Transverse colon (tissue), 4 donors: ENCODE data around the gene RNU5B-1. TPM values are rescaled to one million over a fixed set of nuclear protein-coding genes. Genes with fewer than 3 reads are reported as not detected.

Experiments used
- DNase-seq: peaks from one replicate; pipeline ENCODE4 v3.0.0-alpha.2; 2019
- H3K27ac ChIP-seq, 4 donors: fragments of 200-600 bp; sonication (generic); 2 replicates each; pipeline ENCODE4 v1.5.1; 2016 to 2018; ENCODE audit warnings: inconsistent platforms in 4 of 4
- H3K27me3 ChIP-seq: fragments of 200-600 bp; sonication (generic); 2 replicates; pipeline ENCODE4 v1.5.1; 2017; ENCODE audit warnings: inconsistent platforms
- H3K36me3 ChIP-seq, 4 donors: fragments of 200-600 bp; sonication (generic); 2 replicates each; pipeline ENCODE4 v1.5.1; 2017 to 2019; ENCODE audit warnings: inconsistent platforms in 4 of 4
- H3K4me1 ChIP-seq, 4 donors: fragments of 200-600 bp; sonication (generic); 2 replicates each; pipeline ENCODE4 v1.5.1; 2017 to 2020; ENCODE audit warnings: inconsistent platforms in 4 of 4
- H3K4me3 ChIP-seq, 4 donors: fragments of 200-600 bp; sonication (generic); 1 replicate in 1 of 4; 2 replicates in 3 of 4; pipeline versions ENCODE4 v1.5.1 to v1.6.1; 2017 to 2019; ENCODE audit warnings: inconsistent platforms in 4 of 4
- H3K9me3 ChIP-seq, 2 donors: fragments of 200-600 bp; sonication (generic); 2 replicates each; pipeline ENCODE4 v1.5.1; 2017 to 2019; ENCODE audit warnings: inconsistent platforms in 2 of 2
- CTCF ChIP-seq, 5 experiments: fragments of 200-600 bp in 3 of 5; fragments of 450-650 bp in 2 of 5; sonication (generic) in 3 of 5; IDR thresholded peaks; 1 replicate in 2 of 5; 2 replicates in 3 of 5; pipeline ENCODE4 v1.5.1; 2016 to 2017; ENCODE audit warnings: antibody characterized with exemption in 5 of 5, inconsistent platforms in 3 of 5, mild to moderate bottlenecking in 2 of 5, moderate library complexity in 1 of 5
- EP300 ChIP-seq: sonication (generic); formaldehyde crosslinking; IDR thresholded peaks from one replicate; pipeline ENCODE4 v1.6.1; 2017; ENCODE audit warnings: antibody characterized with exemption, low read depth
- POLR2A ChIP-seq: fragments of 450-650 bp; IDR thresholded peaks from one replicate; pipeline ENCODE4 v1.6.1; 2016; ENCODE audit warnings: antibody characterized with exemption, mild to moderate bottlenecking, moderate library complexity
- POLR2AphosphoS5 ChIP-seq, 3 donors: sonication (generic); formaldehyde crosslinking; IDR thresholded peaks; one replicate each; pipeline ENCODE4 v1.6.1; 2016; ENCODE audit warnings: antibody characterized with exemption in 3 of 3
- WGBS, 2 donors: methylation state at CpG; one replicate each; pipeline ENCODE4 v1.1.5; 2018; ENCODE audit warnings: low coverage in 1 of 2; 5-methylcytosine and 5-hydroxymethylcytosine counted together
- in situ Hi-C, 4 donors: fragments of 200-750 bp; cut with MboI; loops; one replicate each; pipeline versions ENCODE4 v1.15.0 to v1.15.1; 2017; ENCODE audit warnings: low sequenced_read_pairs in 3 of 4, low pct_ligation_motif_present in 1 of 4, low pct_unique_long_range_greater_than_20kb in 1 of 4
- intact Hi-C: fragments of 100-400 bp; cut with DNase I; formaldehyde crosslinking; loops from one replicate; pipeline ENCODE4 v1.15.1; 2023; ENCODE audit warnings: low total_unique reads
- total RNA-seq, 4 donors: library from RNA; depleted of rRNA; stranded (reverse); fragments of >200 nt; gene quantifications; one replicate each; pipeline ENCODE4 v1.1.0, GENCODE V29; 2016

RNU5B-1 gene
- total RNA-seq, 4 donors from 2014 or later = not detected

GRCh38 chr15:65335278-65336055, 31.0 kb downstream of the RNU5B-1 start:
- WGBS, 2 donors = 87 to 92% methylated on average over 5 to 19 of the region's 19 CpGs
- peaks cover 0 to 15% (median 8%) of the 10 kb centered on the region in 4 donors for H3K4me1 ChIP-seq
- H3K4me3 ChIP-seq = no peak overlapping the region
- in situ Hi-C loops (no loop called here), intact Hi-C loops (no loop called here)
- H3K27ac ChIP-seq = no peak overlapping the region
- no peak for DNase-seq
- no peak for TF ChIP-seq CTCF (IDR thresholded peaks at IDR 0.05)
- no peak for TF ChIP-seq POLR2A
- TF ChIP-seq EP300 = no peak
- no peak for TF ChIP-seq POLR2AphosphoS5 (IDR thresholded peaks at IDR 0.05)
- H3K9me3 ChIP-seq = no peaks in the 10 kb centered on the region
- H3K27me3 ChIP-seq = no peaks in the 10 kb centered on the region
- no peaks in the 10 kb centered on the region for H3K36me3 ChIP-seq

GRCh38 chr15:65336493-65337435, 32.3 kb downstream of the RNU5B-1 start:
- Histone ChIP-seq H3K4me1 (peaks cover 0 to 15% (median 8%) of the 10 kb centered on the region in 4 donors), H3K27ac (no peak overlapping the region), H3K27me3 (no peaks in the 10 kb centered on the region), H3K4me3 (no peak overlapping the region), H3K36me3 (no peaks in the 10 kb centered on the region), H3K9me3 (no peaks in the 10 kb centered on the region)
- WGBS, 2 donors = 72% methylated on average over 21 of the region's 21 CpGs; no CpG with 5 or more reads in 1 of the 2 donors
- intact Hi-C loops (no loop called here), in situ Hi-C loops (no loop called here)
- TF ChIP-seq CTCF (IDR thresholded peaks at IDR 0.05) = no peak
- TF ChIP-seq EP300 = no peak
- TF ChIP-seq POLR2AphosphoS5 (IDR thresholded peaks at IDR 0.05) = no peak
- no peak for TF ChIP-seq POLR2A
- DNase-seq = no peak

GRCh38 chr15:65337436-65338070, 33.1 kb downstream of the RNU5B-1 start:
- no peak for DNase-seq
- Histone ChIP-seq H3K4me3 (no peak overlapping the region), H3K36me3 (no peaks in the 10 kb centered on the region), H3K27me3 (no peaks in the 10 kb centered on the region), H3K9me3 (no peaks in the 10 kb centered on the region), H3K4me1 (peaks cover 0 to 15% (median 8%) of the 10 kb centered on the region in 4 donors), H3K27ac (no peak overlapping the region)
- TF ChIP-seq POLR2AphosphoS5 (IDR thresholded peaks at IDR 0.05) (no peak), CTCF (IDR thresholded peaks at IDR 0.05) (no peak), POLR2A (no peak), EP300 (no peak)
- in situ Hi-C loops (no loop called here), intact Hi-C loops (no loop called here)
- 81% methylated on average over 6 of the region's 6 CpGs; no CpG with 5 or more reads in 1 of the 2 donors for WGBS, 2 donors

GRCh38 chr15:65338366-65338765, 33.9 kb downstream of the RNU5B-1 start:
- Histone ChIP-seq H3K27me3 (no peaks in the 10 kb centered on the region), H3K36me3 (no peaks in the 10 kb centered on the region), H3K4me3 (no peak overlapping the region), H3K4me1 (peaks cover 0 to 19% (median 8%) of the 10 kb centered on the region in 4 donors), H3K9me3 (no peaks in the 10 kb centered on the region), H3K27ac (no peak overlapping the region)
- peak; percentile 64 for DNase-seq
- no peak for TF ChIP-seq POLR2A
- TF ChIP-seq POLR2AphosphoS5 (IDR thresholded peaks at IDR 0.05) = peak in 1 of 3 donors; percentile 27
- intact Hi-C loops = no loop called here
- WGBS, 2 donors = 36 to 57% methylated on average over 2 to 3 of the region's 3 CpGs
- in situ Hi-C loops = no loop called here
